Gastrocnemius medialis (tissue), 4 donors: ENCODE data around the gene MAL.

Experiments used
- POLR2A ChIP-seq, 2 donors: fragments of 450-650 bp; IDR thresholded peaks; one replicate each; pipeline ENCODE4 v1.6.1; 2017; ENCODE audit warnings: antibody characterized with exemption in 2 of 2, mild to moderate bottlenecking in 2 of 2, moderate library complexity in 2 of 2
- TF ChIP-seq, protein P1 (sequence below), 5 experiments: fragments of 450-650 bp in 3 of 5; fragments of 200-600 bp in 2 of 5; sonication (generic) in 2 of 5; IDR thresholded peaks in 4 of 5; conservative IDR thresholded peaks in 1 of 5; 1 replicate in 4 of 5; 2 replicates in 1 of 5; pipeline ENCODE4 v1.5.1; 2016 to 2019; ENCODE audit warnings: antibody characterized with exemption in 5 of 5, mild to moderate bottlenecking in 3 of 5, moderate library complexity in 3 of 5

DNA sequence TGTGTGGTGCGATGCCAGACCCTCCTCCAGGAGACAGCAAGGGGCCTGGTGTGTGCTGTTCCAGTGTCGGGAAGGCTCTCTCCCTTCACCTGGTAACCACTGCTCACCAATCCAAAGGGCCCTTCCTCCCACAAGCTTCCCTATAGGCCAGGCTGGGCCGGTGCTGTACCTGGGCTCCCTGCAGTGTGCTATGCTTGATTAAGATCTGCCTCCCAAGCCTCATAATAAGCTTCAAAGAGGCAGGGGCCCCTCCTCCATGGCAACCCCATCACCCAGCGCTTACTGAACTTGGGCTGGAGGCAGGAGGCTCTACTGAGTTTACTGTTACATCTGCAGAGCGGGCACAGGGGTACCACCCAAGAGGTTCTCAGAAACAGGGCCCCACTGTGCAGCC, 4.5 kb upstream of the MAL start:
- TF ChIP-seq, protein P1, sequence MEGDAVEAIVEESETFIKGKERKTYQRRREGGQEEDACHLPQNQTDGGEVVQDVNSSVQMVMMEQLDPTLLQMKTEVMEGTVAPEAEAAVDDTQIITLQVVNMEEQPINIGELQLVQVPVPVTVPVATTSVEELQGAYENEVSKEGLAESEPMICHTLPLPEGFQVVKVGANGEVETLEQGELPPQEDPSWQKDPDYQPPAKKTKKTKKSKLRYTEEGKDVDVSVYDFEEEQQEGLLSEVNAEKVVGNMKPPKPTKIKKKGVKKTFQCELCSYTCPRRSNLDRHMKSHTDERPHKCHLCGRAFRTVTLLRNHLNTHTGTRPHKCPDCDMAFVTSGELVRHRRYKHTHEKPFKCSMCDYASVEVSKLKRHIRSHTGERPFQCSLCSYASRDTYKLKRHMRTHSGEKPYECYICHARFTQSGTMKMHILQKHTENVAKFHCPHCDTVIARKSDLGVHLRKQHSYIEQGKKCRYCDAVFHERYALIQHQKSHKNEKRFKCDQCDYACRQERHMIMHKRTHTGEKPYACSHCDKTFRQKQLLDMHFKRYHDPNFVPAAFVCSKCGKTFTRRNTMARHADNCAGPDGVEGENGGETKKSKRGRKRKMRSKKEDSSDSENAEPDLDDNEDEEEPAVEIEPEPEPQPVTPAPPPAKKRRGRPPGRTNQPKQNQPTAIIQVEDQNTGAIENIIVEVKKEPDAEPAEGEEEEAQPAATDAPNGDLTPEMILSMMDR (IDR thresholded peaks at IDR 0.05 in 4 of 5, conservative IDR thresholded peaks at IDR 0.05 in 1 of 5): no peak
- no peak for TF ChIP-seq POLR2A (IDR thresholded peaks at IDR 0.05)
